Loucy (cell line): ENCODE measurements around the gene GNRHR.

Source experiments
- H2AFZ ChIP-seq: fragments of 200-600 bp; sonication (generic); 2 replicates; pipeline ENCODE4 v1.6.0; 2016; ENCODE audit warnings: antibody characterized with exemption, mild to moderate bottlenecking, low read length, moderate library complexity
- H3F3A ChIP-seq: fragments of 200-600 bp; 2 replicates; pipeline ENCODE4 v1.6.0; 2016; ENCODE audit warnings: antibody characterized with exemption, low read depth, mild to moderate bottlenecking
- H3K27me3 ChIP-seq: fragments of 200-600 bp; sonication (generic); 2 replicates; pipeline ENCODE4 v1.6.1; 2014; ENCODE audit warnings: low read length, mild to moderate bottlenecking; ENCODE audit not compliant: insufficient read depth, poor library complexity, severe bottlenecking
- H3K36me3 ChIP-seq: fragments of 200-600 bp; sonication (generic); 2 replicates; pipeline ENCODE4 v1.6.1; 2016; ENCODE audit warnings: low read length; ENCODE audit not compliant: insufficient read depth
- H3K4me1 ChIP-seq: fragments of 200-600 bp; sonication (generic); 2 replicates; pipeline ENCODE4 v1.5.1; 2014; ENCODE audit warnings: low read length, mild to moderate bottlenecking; ENCODE audit not compliant: insufficient read depth, poor library complexity, severe bottlenecking
- H3K4me2 ChIP-seq: fragments of 200-600 bp; sonication (generic); 2 replicates; pipeline ENCODE4 v1.6.0; 2014; ENCODE audit warnings: antibody characterized with exemption, low read length, low read depth, mild to moderate bottlenecking; ENCODE audit not compliant: poor library complexity, severe bottlenecking
- H3K4me3 ChIP-seq: fragments of 200-600 bp; sonication (generic); 2 replicates; pipeline ENCODE4 v1.5.1; 2014; ENCODE audit warnings: low read length, mild to moderate bottlenecking, mixed read lengths; ENCODE audit not compliant: poor library complexity, severe bottlenecking
- H3K79me2 ChIP-seq: fragments of 200-600 bp; sonication (generic); 2 replicates; pipeline ENCODE4 v1.6.1; 2014; ENCODE audit warnings: low read length; ENCODE audit not compliant: insufficient read depth
- H3K9ac ChIP-seq: fragments of 200-600 bp; sonication (generic); 2 replicates; pipeline ENCODE4 v1.6.0; 2014; ENCODE audit warnings: mild to moderate bottlenecking, low read depth, low read length, moderate library complexity; ENCODE audit not compliant: poor library complexity, severe bottlenecking
- H3K9me2 ChIP-seq: fragments of 200-600 bp; sonication (generic); replicated peaks from 2 replicates; pipeline ENCODE4 v1.6.1; 2016; ENCODE audit warnings: low read depth, low read length, mixed read lengths
- H3K9me3 ChIP-seq: fragments of 200-600 bp; sonication (generic); 2 replicates; pipeline ENCODE4 v1.6.1; 2014; ENCODE audit warnings: mild to moderate bottlenecking, antibody characterized with exemption, low read length, low read depth; ENCODE audit not compliant: insufficient read depth
- H4K20me1 ChIP-seq: fragments of 200-600 bp; sonication (generic); 2 replicates; pipeline ENCODE4 v1.6.0; 2014; ENCODE audit warnings: antibody characterized with exemption, low read length, mild to moderate bottlenecking; ENCODE audit not compliant: insufficient read depth, poor library complexity, severe bottlenecking
- EZH2phosphoT487 ChIP-seq: fragments of 200-600 bp; IDR thresholded peaks from 2 replicates; pipeline ENCODE4 v1.6.1; 2018; ENCODE audit warnings: antibody characterized with exemption, mild to moderate bottlenecking, moderate library complexity, borderline replicate concordance
- TF ChIP-seq, protein P1 (sequence below): fragments of 200-600 bp; sonication (generic); conservative IDR thresholded peaks from 2 replicates; pipeline ENCODE4 v1.5.1; 2014; ENCODE audit warnings: mild to moderate bottlenecking, antibody characterized with exemption, low read length

GNRHR gene

DNA sequence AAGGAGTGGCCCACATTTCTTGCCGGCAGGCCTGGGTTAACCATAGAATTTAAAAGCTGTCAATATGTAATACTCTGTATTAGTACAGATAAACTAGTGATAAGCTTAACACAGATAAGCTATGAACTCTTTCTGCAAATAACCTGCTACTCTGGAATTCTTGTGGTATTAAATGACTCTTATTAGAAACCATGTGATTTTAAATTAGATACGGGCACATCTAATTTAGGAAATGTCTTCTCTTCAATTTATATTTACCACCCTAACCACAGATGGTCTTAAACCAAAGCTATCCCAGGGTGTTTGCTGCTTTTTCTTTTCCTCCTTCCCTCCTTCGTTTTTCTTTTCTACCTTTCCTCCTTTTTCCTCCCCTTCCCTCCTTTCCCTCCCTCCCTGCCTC lies 4.9 kb downstream of the GNRHR start:
- no peak overlapping the region for H3K4me3 ChIP-seq
- H3F3A ChIP-seq, result no peaks in the 10 kb centered on the region
- TF ChIP-seq, protein P1, sequence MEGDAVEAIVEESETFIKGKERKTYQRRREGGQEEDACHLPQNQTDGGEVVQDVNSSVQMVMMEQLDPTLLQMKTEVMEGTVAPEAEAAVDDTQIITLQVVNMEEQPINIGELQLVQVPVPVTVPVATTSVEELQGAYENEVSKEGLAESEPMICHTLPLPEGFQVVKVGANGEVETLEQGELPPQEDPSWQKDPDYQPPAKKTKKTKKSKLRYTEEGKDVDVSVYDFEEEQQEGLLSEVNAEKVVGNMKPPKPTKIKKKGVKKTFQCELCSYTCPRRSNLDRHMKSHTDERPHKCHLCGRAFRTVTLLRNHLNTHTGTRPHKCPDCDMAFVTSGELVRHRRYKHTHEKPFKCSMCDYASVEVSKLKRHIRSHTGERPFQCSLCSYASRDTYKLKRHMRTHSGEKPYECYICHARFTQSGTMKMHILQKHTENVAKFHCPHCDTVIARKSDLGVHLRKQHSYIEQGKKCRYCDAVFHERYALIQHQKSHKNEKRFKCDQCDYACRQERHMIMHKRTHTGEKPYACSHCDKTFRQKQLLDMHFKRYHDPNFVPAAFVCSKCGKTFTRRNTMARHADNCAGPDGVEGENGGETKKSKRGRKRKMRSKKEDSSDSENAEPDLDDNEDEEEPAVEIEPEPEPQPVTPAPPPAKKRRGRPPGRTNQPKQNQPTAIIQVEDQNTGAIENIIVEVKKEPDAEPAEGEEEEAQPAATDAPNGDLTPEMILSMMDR, result no peak
- no peak for TF ChIP-seq EZH2phosphoT487
- H2AFZ ChIP-seq, result no peak overlapping the region
- H3K36me3 ChIP-seq, result no peaks in the 10 kb centered on the region
- no peak overlapping the region for H3K4me2 ChIP-seq
- no peaks in the 10 kb centered on the region for H3K79me2 ChIP-seq
- no peaks in the 10 kb centered on the region for H3K4me1 ChIP-seq
- H3K9me2 ChIP-seq, result no peaks in the 10 kb centered on the region
- no peak overlapping the region for H3K9ac ChIP-seq
- H3K9me3 ChIP-seq, result no peaks in the 10 kb centered on the region
- H3K27me3 ChIP-seq, result no peaks in the 10 kb centered on the region
- H4K20me1 ChIP-seq, result no peaks in the 10 kb centered on the region

DNA sequence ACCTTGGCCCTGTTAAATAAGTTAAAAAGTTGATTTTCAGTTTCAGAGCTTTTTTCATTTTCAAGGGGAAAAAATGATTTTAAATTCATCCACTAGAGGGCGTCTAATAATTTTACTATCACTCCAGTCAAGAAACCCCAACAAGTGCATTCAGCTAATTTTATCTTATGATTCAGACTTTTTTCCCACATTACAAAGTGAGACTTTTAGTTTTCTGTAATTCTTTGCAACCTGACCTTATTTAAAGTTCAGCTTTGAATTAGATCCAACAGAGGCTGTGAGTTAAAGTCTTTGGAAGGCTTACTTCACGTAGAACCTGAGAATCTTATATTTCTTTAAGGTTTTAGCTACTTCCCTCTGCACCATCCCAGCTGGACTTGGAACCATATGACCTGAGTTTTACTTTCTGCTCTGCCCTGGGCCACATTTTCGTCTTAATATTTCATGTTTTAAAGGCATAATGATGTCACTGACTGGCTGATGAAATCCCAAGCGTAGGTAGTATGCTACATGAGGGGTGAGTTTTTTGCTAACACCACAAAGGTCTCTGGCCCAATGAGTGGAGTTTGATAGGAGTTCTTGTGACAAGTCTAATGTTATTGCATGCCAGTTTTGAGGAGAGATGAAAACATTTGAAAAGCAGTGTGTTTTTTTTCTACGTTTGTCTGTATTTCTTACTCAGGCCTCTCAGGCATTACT lies 7.2 kb downstream of the GNRHR start:
- H2AFZ ChIP-seq, result peak overlapping the region; percentile 20; the same call in 1 of the 2 replicates

DNA sequence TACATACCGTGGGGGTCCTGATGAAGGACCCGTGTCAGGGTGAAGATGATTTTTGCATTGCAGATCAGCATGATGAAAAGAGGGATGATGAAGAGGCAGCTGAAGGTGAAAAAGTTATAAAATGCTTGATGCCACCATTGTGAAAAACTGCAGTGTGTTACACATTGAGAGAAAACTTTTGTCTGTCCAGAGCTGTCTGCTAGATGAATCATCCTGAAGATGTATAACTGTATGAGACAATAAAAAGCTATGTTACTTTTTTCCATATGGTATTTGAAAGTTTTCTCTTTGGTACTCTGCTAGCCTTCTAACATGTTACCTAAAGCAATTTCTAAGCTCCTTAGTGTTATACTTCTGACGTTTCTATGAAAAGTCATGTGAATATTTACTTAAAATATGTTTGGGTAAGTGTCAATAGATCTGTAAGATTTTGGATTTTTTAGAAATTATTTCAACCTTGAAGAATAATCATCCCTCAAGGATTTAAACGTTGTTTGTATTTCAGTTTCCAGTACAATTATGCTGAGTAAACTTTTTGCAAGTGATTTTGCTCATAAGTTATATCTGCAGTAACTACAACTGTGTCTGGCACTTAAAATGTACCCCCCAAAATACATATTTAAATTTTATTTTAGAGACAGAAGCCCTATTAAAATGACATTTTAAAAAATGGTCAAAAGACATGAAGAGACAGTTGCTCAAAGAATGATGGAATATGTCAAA lies 9.5 kb downstream of the GNRHR start:
- Histone ChIP-seq H4K20me1 (no peaks in the 10 kb centered on the region), H3K9me2 (no peaks in the 10 kb centered on the region), H3K27me3 (no peaks in the 10 kb centered on the region), H2AFZ (no peak overlapping the region), H3K4me3 (no peak overlapping the region), H3K79me2 (no peaks in the 10 kb centered on the region), H3K9me3 (no peaks in the 10 kb centered on the region), H3K36me3 (no peaks in the 10 kb centered on the region), H3K9ac (no peak overlapping the region), H3K4me1 (no peaks in the 10 kb centered on the region), H3F3A (no peaks in the 10 kb centered on the region), H3K4me2 (no peak overlapping the region)
- TF ChIP-seq, protein P1, result no peak
- no peak for TF ChIP-seq EZH2phosphoT487

More for the DNA sequence above, 7.2 kb downstream of the GNRHR start:
- no peaks in the 10 kb centered on the region for H3K79me2 ChIP-seq
- H3K9ac ChIP-seq, result no peak overlapping the region
- H3K27me3 ChIP-seq, result no peaks in the 10 kb centered on the region
- TF ChIP-seq, protein P1, result peak; percentile 78
- TF ChIP-seq EZH2phosphoT487, result no peak
- H3K4me3 ChIP-seq, result no peak overlapping the region
- no peaks in the 10 kb centered on the region for H3K9me2 ChIP-seq
- H3K4me2 ChIP-seq, result no peak overlapping the region
- H3F3A ChIP-seq, result no peaks in the 10 kb centered on the region
- H3K9me3 ChIP-seq, result no peaks in the 10 kb centered on the region
- H3K36me3 ChIP-seq, result no peaks in the 10 kb centered on the region
- no peaks in the 10 kb centered on the region for H3K4me1 ChIP-seq
- H4K20me1 ChIP-seq, result no peaks in the 10 kb centered on the region
